Astrocyte of the spinal cord (primary cell): ENCODE measurements around the gene EXOC3L1.

Experiments used
- DNase-seq: peaks from one replicate; pipeline ENCODE4 v3.0.0; 2011; ENCODE audit warnings: low read depth, low spot score
- H3K4me3 ChIP-seq: 2 replicates; pipeline ENCODE4 v1.5.1; 2011; ENCODE audit warnings: low read depth, mild to moderate bottlenecking, low read length, moderate library complexity
- in situ Hi-C: cut with HindIII; loops from 2 replicates; pipeline ENCODE4 v1.10.0; 2017; ENCODE audit warnings: low sequenced_read_pairs
- TF ChIP-seq, protein P1 (sequence below): IDR thresholded peaks from 2 replicates; pipeline ENCODE4 v1.5.1; 2012; ENCODE audit warnings: low read depth, mild to moderate bottlenecking, low read length, inconsistent platforms

Gene EXOC3L1

DNA sequence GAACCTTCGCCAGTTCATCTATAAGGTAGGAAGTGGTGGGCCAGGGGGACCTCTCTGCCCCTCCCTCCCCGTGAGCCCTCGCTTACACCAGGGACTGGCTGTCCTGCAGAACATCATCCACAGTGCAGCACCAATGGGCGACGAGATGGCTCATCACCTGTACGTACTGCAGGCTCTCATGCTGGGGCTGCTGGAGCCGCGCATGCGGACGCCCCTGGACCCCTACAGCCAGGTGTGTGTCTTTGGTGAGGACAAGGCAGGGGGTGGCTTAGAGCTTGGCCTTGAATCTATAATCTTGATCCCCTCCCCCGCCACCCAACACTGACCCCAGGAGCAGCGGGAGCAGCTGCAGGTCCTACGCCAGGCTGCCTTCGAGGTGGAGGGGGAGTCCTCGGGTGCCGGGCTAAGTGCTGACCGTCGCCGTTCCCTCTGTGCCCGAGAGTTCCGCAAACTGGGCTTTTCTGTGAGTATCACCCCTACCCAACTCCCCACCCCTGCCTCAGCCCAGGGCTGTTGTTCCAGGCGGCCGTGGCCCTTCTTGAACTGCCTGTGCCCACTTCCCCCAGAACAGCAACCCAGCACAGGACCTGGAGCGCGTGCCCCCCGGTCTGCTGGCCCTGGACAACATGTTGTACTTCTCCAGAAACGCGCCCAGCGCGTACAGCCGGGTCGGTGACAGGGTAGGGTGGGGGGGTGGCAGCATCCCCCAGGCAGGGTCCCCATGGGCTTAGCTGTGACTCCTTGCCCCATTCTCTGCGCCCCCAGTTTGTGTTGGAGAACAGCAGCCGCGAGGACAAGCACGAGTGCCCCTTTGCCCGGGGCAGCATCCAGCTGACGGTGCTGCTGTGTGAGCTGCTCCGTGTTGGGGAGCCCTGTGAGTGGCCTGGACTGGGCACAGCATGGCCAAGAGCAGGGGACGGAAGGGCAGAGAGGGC lies 11.7 kb upstream of the EXOC3L1 start:
- H3K4me3 ChIP-seq, result no peak overlapping the region
- DNase-seq, result no peak
- in situ Hi-C loops, result no loop called here
- TF ChIP-seq, protein P1, sequence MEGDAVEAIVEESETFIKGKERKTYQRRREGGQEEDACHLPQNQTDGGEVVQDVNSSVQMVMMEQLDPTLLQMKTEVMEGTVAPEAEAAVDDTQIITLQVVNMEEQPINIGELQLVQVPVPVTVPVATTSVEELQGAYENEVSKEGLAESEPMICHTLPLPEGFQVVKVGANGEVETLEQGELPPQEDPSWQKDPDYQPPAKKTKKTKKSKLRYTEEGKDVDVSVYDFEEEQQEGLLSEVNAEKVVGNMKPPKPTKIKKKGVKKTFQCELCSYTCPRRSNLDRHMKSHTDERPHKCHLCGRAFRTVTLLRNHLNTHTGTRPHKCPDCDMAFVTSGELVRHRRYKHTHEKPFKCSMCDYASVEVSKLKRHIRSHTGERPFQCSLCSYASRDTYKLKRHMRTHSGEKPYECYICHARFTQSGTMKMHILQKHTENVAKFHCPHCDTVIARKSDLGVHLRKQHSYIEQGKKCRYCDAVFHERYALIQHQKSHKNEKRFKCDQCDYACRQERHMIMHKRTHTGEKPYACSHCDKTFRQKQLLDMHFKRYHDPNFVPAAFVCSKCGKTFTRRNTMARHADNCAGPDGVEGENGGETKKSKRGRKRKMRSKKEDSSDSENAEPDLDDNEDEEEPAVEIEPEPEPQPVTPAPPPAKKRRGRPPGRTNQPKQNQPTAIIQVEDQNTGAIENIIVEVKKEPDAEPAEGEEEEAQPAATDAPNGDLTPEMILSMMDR, result no peak

DNA sequence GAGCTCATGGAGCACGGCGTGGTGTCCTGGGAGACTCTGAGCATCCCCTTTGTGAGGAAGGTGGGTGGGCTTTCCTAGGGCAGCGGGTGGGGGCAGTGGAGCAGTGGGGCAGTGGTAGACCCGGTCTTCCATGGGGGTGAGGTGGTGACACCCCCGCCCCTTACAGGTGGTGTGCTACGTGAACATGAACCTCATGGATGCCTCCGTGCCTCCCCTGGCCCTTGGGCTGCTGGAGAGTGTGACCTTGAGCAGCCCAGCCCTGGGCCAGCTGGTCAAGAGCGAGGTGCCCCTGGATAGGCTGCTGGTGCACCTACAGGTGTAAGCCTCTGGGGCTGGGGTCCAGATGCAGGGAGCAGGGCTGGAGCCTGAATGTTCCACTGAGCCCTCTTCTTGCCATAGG lies 10.6 kb upstream of the EXOC3L1 start:
- no peak for DNase-seq
- TF ChIP-seq, protein P1, result no peak
- H3K4me3 ChIP-seq, result no peak overlapping the region
- in situ Hi-C loops, result no loop called here

DNA sequence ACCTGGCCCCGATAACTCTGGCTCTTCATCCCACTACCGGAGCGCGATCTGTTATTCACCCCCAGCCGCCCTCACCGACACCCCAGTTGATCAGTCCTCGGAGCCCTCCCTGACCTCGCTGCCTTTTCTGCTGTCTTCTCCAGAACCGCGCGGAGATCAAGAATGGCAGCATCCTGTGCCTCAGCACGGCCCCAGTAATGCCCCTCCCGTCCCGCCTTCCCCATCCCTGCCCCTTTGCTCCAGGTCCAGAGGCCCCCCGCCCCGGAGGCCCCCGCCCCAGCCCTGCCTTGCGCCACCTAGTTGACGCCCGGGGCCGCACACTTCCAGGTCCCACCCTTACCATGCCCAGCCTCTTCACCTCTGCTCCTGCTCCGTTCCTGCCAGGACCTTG lies 9.9 kb upstream of the EXOC3L1 start:
- H3K4me3 ChIP-seq, result no peak overlapping the region
- TF ChIP-seq, protein P1, result no peak
- DNase-seq, result no peak
- in situ Hi-C loops, result no loop called here

DNA sequence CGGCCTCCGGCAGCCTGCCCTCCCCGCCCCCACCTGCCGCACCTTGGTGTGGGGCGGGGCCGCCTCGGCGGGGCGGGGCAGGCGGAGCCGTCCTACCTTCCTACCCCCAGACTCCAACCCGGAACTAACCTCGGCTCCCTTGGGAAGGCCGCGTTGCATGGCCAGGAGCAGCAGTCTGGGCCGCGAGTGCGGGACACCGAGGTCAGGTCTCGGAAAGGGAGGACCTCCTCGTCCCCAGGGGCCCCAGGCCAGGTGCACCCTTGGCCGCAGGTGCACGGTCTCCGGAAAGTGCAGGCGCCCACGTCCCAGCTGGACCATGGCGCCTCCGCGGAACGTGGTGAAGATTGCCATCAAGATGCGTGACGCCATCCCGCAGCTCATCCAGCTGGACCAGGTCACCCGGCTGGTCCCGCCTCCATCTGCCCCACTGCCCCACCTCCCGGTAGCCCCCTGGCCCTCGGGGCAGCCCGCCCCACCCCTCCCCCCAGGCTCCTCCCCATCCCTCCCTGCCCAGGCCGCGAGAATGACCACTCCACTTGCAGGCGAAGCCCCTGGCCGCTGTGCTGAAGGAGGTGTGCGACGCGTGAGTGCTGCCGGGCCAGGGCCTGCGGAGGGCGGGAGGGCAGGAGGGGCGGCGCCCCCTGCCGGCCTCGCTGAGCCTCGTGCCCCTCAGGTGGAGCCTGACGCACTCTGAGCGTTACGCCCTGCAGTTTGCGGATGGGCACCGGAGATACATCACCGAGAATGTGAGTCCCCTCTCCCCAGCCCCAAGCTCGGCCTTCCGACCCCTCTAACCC lies 9.3 kb upstream of the EXOC3L1 start, which contains the start of gene ELMO3:
Gene ELMO3, plus strand, starts transcription at position 121 of the 797 bp plus-strand sequence. Its CDS starts 196 bp downstream, at position 317.
- H3K4me3 ChIP-seq, result no peak within 1 kb of the TSS
- in situ Hi-C loops, result no loop called here
- TF ChIP-seq, protein P1, result peak; percentile 43
- no peak for DNase-seq

DNA sequence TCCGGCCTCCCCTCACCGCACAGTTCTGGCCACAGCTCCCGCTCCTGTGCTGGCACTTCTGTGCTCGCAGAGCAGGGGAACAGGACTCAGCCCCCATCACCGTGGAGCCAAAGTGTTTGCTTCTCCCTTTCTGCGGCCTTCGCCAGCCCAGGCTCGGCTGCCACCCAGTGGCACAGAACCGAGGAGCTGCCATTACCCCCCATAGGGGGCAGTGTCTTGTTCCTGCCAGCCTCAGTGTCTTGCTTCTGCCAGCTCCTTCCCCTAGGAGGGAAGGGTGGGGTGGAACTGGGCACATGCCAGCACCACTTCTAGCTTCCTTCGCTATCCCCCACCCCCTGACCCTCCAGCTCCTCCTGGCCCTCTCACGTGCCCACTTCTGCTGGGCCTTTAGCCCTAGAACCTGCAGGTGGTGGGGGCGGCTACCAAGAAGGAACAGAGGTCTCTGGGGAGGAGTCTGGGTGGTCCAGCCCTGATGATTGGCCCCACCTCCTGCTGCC lies 8.3 kb upstream of the EXOC3L1 start:
- in situ Hi-C loops, result no loop called here
- peak; percentile 41 for DNase-seq
- H3K4me3 ChIP-seq, result no peak overlapping the region

DNA sequence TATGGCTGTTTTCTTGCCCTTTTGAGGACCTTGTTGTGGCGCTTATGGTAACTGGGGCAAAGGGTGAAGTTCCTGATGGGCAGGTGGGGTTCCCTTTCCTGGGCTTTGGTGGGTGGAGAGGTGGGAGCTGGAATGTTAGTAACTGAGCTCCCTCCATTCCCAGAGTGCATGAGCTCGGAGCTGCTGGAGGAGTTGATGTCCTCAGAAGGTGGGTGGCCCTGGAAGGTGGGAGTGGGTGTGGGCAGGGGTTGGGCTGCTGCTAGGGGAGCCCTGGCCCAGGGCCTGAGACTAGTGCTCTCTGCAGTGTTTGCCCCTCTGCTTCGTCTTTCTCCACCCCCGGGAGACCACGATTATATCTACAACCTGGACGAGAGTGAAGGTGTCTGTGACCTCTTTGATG lies 7.8 kb upstream of the EXOC3L1 start:
- no peak overlapping the region for H3K4me3 ChIP-seq

More for the DNA sequence above, 8.3 kb upstream of the EXOC3L1 start:
- TF ChIP-seq, protein P1, result peak; percentile 85

More for the DNA sequence above, 7.8 kb upstream of the EXOC3L1 start:
- in situ Hi-C loops, result no loop called here
- TF ChIP-seq, protein P1, result no peak
- DNase-seq, result no peak
